Activated T-helper 2 cell treated with anti-CD3 and anti-CD28 coated beads, Interferon-gamma antibody, Interleukin-2, Interleukin-4, amounts not matched to agents 10 μg/mL and 5 μg/mL and 100 μg/mL, durations not matched to agents 14 hours and 24 hours and 36 hours (primary cell): ENCODE data around the gene L3MBTL4. TPM values are rescaled to one million over a fixed set of nuclear protein-coding genes. Genes with fewer than 3 reads are reported as not detected.

Experiments used
- DNase-seq: peaks from one replicate; pipeline ENCODE4 v3.0.0; 2021; ENCODE audit warnings: low spot score
- H3K27ac Mint-ChIP-seq: one replicate; pipeline ENCODE4 v1.8.0; 2021; ENCODE audit warnings: mixed read lengths
- H3K27me3 Mint-ChIP-seq: one replicate; pipeline ENCODE4 v1.8.0; 2021; ENCODE audit warnings: low read depth, mixed read lengths
- H3K36me3 Mint-ChIP-seq: one replicate; pipeline ENCODE4 v1.8.0; 2021; ENCODE audit warnings: low read depth, mixed read lengths
- H3K4me1 Mint-ChIP-seq: one replicate; pipeline ENCODE4 v1.8.0; 2021; ENCODE audit warnings: low read depth, mixed read lengths
- H3K4me3 Mint-ChIP-seq: one replicate; pipeline ENCODE4 v1.8.0; 2021; ENCODE audit warnings: low read depth, mild to moderate bottlenecking, moderate library complexity, mixed read lengths
- H3K9me3 Mint-ChIP-seq: one replicate; pipeline ENCODE4 v1.8.0; 2021; ENCODE audit warnings: mixed read lengths
- intact Hi-C: fragments of 100-400 bp; cut with micrococcal nuclease; formaldehyde crosslinking; loops from one replicate; pipeline ENCODE4 v1.15.1; 2023
- total RNA-seq: library from RNA; stranded (reverse); gene quantifications from 2 replicates; pipeline ENCODE4 v1.2.3, GENCODE V29; 2022

The L3MBTL4 gene
- total RNA-seq, 1 donor from 2014 or later: 0.05 TPM

- Mint-ChIP-seq H3K9me3 (peaks cover 41% of the 10 kb centered on the region), H3K4me3 (no peak overlapping the region), H3K36me3 (no peaks in the 10 kb centered on the region), H3K4me1 (no peaks in the 10 kb centered on the region), H3K27ac (no peak overlapping the region), H3K27me3 (no peaks in the 10 kb centered on the region)
- no peak for DNase-seq
- intact Hi-C loops: no loop called here
Measured at GRCh38 chr18:6341303-6341702, 73.4 kb downstream of the L3MBTL4 start.

- H3K27me3 Mint-ChIP-seq: no peaks in the 10 kb centered on the region
- peaks cover 41% of the 10 kb centered on the region for H3K9me3 Mint-ChIP-seq
- H3K36me3 Mint-ChIP-seq: no peaks in the 10 kb centered on the region
- no peak overlapping the region for H3K27ac Mint-ChIP-seq
- no peak overlapping the region for H3K4me3 Mint-ChIP-seq
- intact Hi-C loops: no loop called here
- no peak for DNase-seq
- H3K4me1 Mint-ChIP-seq: no peaks in the 10 kb centered on the region
Measured at GRCh38 chr18:6340121-6340520, 74.6 kb downstream of the L3MBTL4 start.

GRCh38 chr18:6336239-6336638 lies 78.5 kb downstream of the L3MBTL4 start:
- no peak overlapping the region for H3K27ac Mint-ChIP-seq
- H3K9me3 Mint-ChIP-seq: peaks cover 21% of the 10 kb centered on the region
- no peak overlapping the region for H3K4me3 Mint-ChIP-seq
- H3K36me3 Mint-ChIP-seq: no peaks in the 10 kb centered on the region
- no peaks in the 10 kb centered on the region for H3K4me1 Mint-ChIP-seq
- intact Hi-C loops: no loop called here
- no peak for DNase-seq
- no peaks in the 10 kb centered on the region for H3K27me3 Mint-ChIP-seq

- intact Hi-C loops: no loop called here
Measured at GRCh38 chr18:6333981-6334380, 80.7 kb downstream of the L3MBTL4 start.

GRCh38 chr18:6331872-6332271 lies 82.8 kb downstream of the L3MBTL4 start:
- Mint-ChIP-seq H3K27ac (no peak overlapping the region), H3K4me1 (no peaks in the 10 kb centered on the region), H3K27me3 (no peaks in the 10 kb centered on the region), H3K4me3 (no peak overlapping the region), H3K9me3 (peaks cover 7% of the 10 kb centered on the region), H3K36me3 (no peaks in the 10 kb centered on the region)
- no peak for DNase-seq
- intact Hi-C loops: no loop called here

More at GRCh38 chr18:6333981-6334380, 80.7 kb downstream of the L3MBTL4 start:
- Mint-ChIP-seq H3K27ac (no peak overlapping the region), H3K36me3 (no peaks in the 10 kb centered on the region), H3K9me3 (peaks cover 8% of the 10 kb centered on the region), H3K27me3 (no peaks in the 10 kb centered on the region), H3K4me1 (no peaks in the 10 kb centered on the region), H3K4me3 (no peak overlapping the region)
- no peak for DNase-seq

GRCh38 chr18:6330786-6331185 lies 83.9 kb downstream of the L3MBTL4 start:
- no peaks in the 10 kb centered on the region for H3K27me3 Mint-ChIP-seq
- no peak overlapping the region for H3K4me3 Mint-ChIP-seq
- H3K9me3 Mint-ChIP-seq: peaks cover 9% of the 10 kb centered on the region
- no peaks in the 10 kb centered on the region for H3K36me3 Mint-ChIP-seq
- no peaks in the 10 kb centered on the region for H3K4me1 Mint-ChIP-seq
- H3K27ac Mint-ChIP-seq: no peak overlapping the region
- intact Hi-C loops: no loop called here
- DNase-seq: no peak

- Mint-ChIP-seq H3K27ac (no peak overlapping the region), H3K4me3 (no peak overlapping the region), H3K36me3 (no peaks in the 10 kb centered on the region), H3K9me3 (peaks cover 10% of the 10 kb centered on the region), H3K4me1 (no peaks in the 10 kb centered on the region), H3K27me3 (no peaks in the 10 kb centered on the region)
- no peak for DNase-seq
- intact Hi-C loops: no loop called here
Measured at GRCh38 chr18:6328621-6329010, 86.1 kb downstream of the L3MBTL4 start.

GRCh38 chr18:6327895-6328620 lies 86.7 kb downstream of the L3MBTL4 start:
- no peak overlapping the region for H3K4me3 Mint-ChIP-seq
- intact Hi-C loops: no loop called here
- no peaks in the 10 kb centered on the region for H3K36me3 Mint-ChIP-seq
- H3K4me1 Mint-ChIP-seq: no peaks in the 10 kb centered on the region
- no peak overlapping the region for H3K27ac Mint-ChIP-seq
- DNase-seq: no peak
- peaks cover 16% of the 10 kb centered on the region for H3K9me3 Mint-ChIP-seq
- no peaks in the 10 kb centered on the region for H3K27me3 Mint-ChIP-seq

GRCh38 chr18:6327485-6327884 lies 87.2 kb downstream of the L3MBTL4 start:
- H3K27ac Mint-ChIP-seq: no peak overlapping the region
- H3K36me3 Mint-ChIP-seq: no peaks in the 10 kb centered on the region
- H3K27me3 Mint-ChIP-seq: no peaks in the 10 kb centered on the region
- peaks cover 19% of the 10 kb centered on the region for H3K9me3 Mint-ChIP-seq
- no peak for DNase-seq
- no peaks in the 10 kb centered on the region for H3K4me1 Mint-ChIP-seq
- no peak overlapping the region for H3K4me3 Mint-ChIP-seq
- intact Hi-C loops: no loop called here

GRCh38 chr18:6326566-6326965 lies 88.1 kb downstream of the L3MBTL4 start:
- Mint-ChIP-seq H3K27ac (no peak overlapping the region), H3K9me3 (peaks cover 22% of the 10 kb centered on the region), H3K36me3 (no peaks in the 10 kb centered on the region), H3K4me1 (no peaks in the 10 kb centered on the region), H3K27me3 (no peaks in the 10 kb centered on the region), H3K4me3 (no peak overlapping the region)
- intact Hi-C loops: no loop called here
- no peak for DNase-seq

- intact Hi-C loops: no loop called here
- no peak overlapping the region for H3K27ac Mint-ChIP-seq
- no peak overlapping the region for H3K4me3 Mint-ChIP-seq
- no peaks in the 10 kb centered on the region for H3K27me3 Mint-ChIP-seq
- peaks cover 31% of the 10 kb centered on the region for H3K9me3 Mint-ChIP-seq
- H3K36me3 Mint-ChIP-seq: no peaks in the 10 kb centered on the region
- H3K4me1 Mint-ChIP-seq: no peaks in the 10 kb centered on the region
- DNase-seq: no peak
Measured at GRCh38 chr18:6323319-6323889, 91.3 kb downstream of the L3MBTL4 start.

- DNase-seq: no peak
- Mint-ChIP-seq H3K9me3 (peaks cover 7% of the 10 kb centered on the region), H3K4me3 (no peak overlapping the region), H3K27ac (no peak overlapping the region), H3K27me3 (no peaks in the 10 kb centered on the region), H3K36me3 (no peaks in the 10 kb centered on the region), H3K4me1 (no peaks in the 10 kb centered on the region)
- intact Hi-C loops: no loop called here
Measured at GRCh38 chr18:6315517-6316331, 99.0 kb downstream of the L3MBTL4 start.

- DNase-seq: no peak
- intact Hi-C loops: no loop called here
Measured at GRCh38 chr18:6313415-6313814, 101.3 kb downstream of the L3MBTL4 start.

More at GRCh38 chr18:6313415-6313814, 101.3 kb downstream of the L3MBTL4 start:
- Mint-ChIP-seq H3K4me3 (no peak overlapping the region), H3K9me3 (no peaks in the 10 kb centered on the region), H3K36me3 (no peaks in the 10 kb centered on the region), H3K4me1 (no peaks in the 10 kb centered on the region), H3K27ac (no peak overlapping the region), H3K27me3 (no peaks in the 10 kb centered on the region)
